Psoas muscle (tissue), 8 donors: ENCODE data around the gene GJA4. TPM values are rescaled to one million over a fixed set of nuclear protein-coding genes. Genes with fewer than 3 reads are reported as not detected.

Source experiments
- ATAC-seq, 4 donors: fragments of 200-7000 bp; cut with Tn5 transposase; one replicate each; pipeline ENCODE4 v1.9.1; 2020; ENCODE audit warnings: moderate library complexity in 3 of 4, mild to moderate bottlenecking in 2 of 4
- DNase-seq, 2 donors: peaks; one replicate each; pipeline ENCODE4 v3.0.0-alpha.2; 2020
- H3K27ac ChIP-seq: fragments of 200-600 bp; one replicate; pipeline ENCODE4 v1.8.0; 2022
- H3K27me3 ChIP-seq, 3 donors: fragments of 200-600 bp in 1 of 3; one replicate each; pipeline versions ENCODE4 v1.6.1 to v1.8.0; 2013 to 2022; ENCODE audit warnings: low read length in 2 of 3, mild to moderate bottlenecking in 2 of 3, moderate library complexity in 1 of 3; ENCODE audit not compliant: insufficient read depth in 3 of 3
- H3K36me3 ChIP-seq, 2 donors: fragments of 200-600 bp in 1 of 2; one replicate each; pipeline versions ENCODE4 v1.6.1 to v1.8.0; 2013 to 2022; ENCODE audit warnings: low read depth in 1 of 2, mild to moderate bottlenecking in 1 of 2, moderate library complexity in 1 of 2; ENCODE audit not compliant: insufficient read depth in 1 of 2
- H3K4me1 ChIP-seq: fragments of 200-600 bp; one replicate; pipeline ENCODE4 v1.8.0; 2022
- H3K4me3 ChIP-seq: fragments of 200-600 bp; one replicate; pipeline ENCODE4 v1.8.0; 2022; ENCODE audit warnings: mild to moderate bottlenecking
- H3K9me3 ChIP-seq: fragments of 200-600 bp; one replicate; pipeline ENCODE4 v1.8.0; 2022
- CTCF ChIP-seq: fragments of 200-600 bp; IDR thresholded peaks from one replicate; pipeline ENCODE4 v1.8.0; 2022; ENCODE audit warnings: antibody characterized with exemption
- WGBS, 3 donors: extraction: QIAGEN DNeasy Blood & Tissue Kit; methylation state at CpG; one replicate each; pipeline versions ENCODE4 v1.1.6 to v1.1.7; 2013; 5-methylcytosine and 5-hydroxymethylcytosine counted together
- intact Hi-C, 2 donors: fragments of 100-400 bp; cut with DNase I; formaldehyde crosslinking; loops; one replicate each; pipeline versions ENCODE4 v1.11.0 to v1.14.2; 2022
- polyA plus RNA-seq, 3 donors: library from polyadenylated mRNA; stranded (reverse); fragments of 200-250 nt; gene quantifications; one replicate each; pipeline ENCODE4 v1.2.3, GENCODE V29; 2013
- total RNA-seq, 4 donors: library from RNA; stranded (reverse); fragmentation: NEBNext Ultra II Directional in 2 of 4; extraction: Animal tissue kit (Norgen Biotek cat#: 25700) in 2 of 4; gene quantifications; one replicate each; pipeline versions ENCODE4 v1.2.1 to v1.2.4, GENCODE V29; 2021 to 2023
- donor health status: healthy with polysubstance abuse.
- donor health status: DM: no; HTN: no; CAD: no; lungs with moderate emphysema.
- donor health status: Bipolar disorder and iron deficiency.
- donor health status: healthy.
- donor health status: DM: yes; HTN: yes; CAD: no.
- donor health status: DM: no; HTN: no; CAD: no.
- donor health status: DM: no; HTN: no; CAD: no.
- donor health status: DM: yes; HTN: yes; CAD: no.

GJA4 gene
- total and polyA plus RNA-seq, 7 donors, result 9.1 to 19.7 (median 11.6) TPM

- no peak for DNase-seq
- intact Hi-C loops, result no loop called here
- H3K9me3 ChIP-seq, result no peaks in the 10 kb centered on the region
- H3K36me3 ChIP-seq, result no peaks in the 10 kb centered on the region
- peak overlapping the region; percentile 58 for H3K27ac ChIP-seq
- WGBS, 3 donors, result 38 to 52% (median 42%) methylated on average over 3 of the region's 3 CpGs
- no peak for TF ChIP-seq CTCF
- ATAC-seq, result no peak
- no peaks in the 10 kb centered on the region for H3K27me3 ChIP-seq
- no peak overlapping the region for H3K4me3 ChIP-seq
- peaks cover 17% of the 10 kb centered on the region for H3K4me1 ChIP-seq
Observed at GRCh38 chr1:34842073-34842472, 49.3 kb downstream of the GJA4 start.

- Histone ChIP-seq H3K9me3 (no peaks in the 10 kb centered on the region), H3K4me1 (peaks cover 17% of the 10 kb centered on the region), H3K27me3 (no peaks in the 10 kb centered on the region), H3K36me3 (no peaks in the 10 kb centered on the region), H3K4me3 (no peak overlapping the region), H3K27ac (peak overlapping the region; percentile 58)
- WGBS, 3 donors, result 71 to 80% (median 75%) methylated on average over 4 of the region's 4 CpGs
- peak in 1 of 4 donors; percentile 23 for ATAC-seq
- no peak for DNase-seq
- intact Hi-C loops, result no loop called here
- no peak for TF ChIP-seq CTCF
Observed at GRCh38 chr1:34842952-34843371, 50.2 kb downstream of the GJA4 start.

GRCh38 chr1:34843392-34844251 lies 50.8 kb downstream of the GJA4 start:
- no peaks in the 10 kb centered on the region for H3K36me3 ChIP-seq
- peaks cover 17% of the 10 kb centered on the region for H3K4me1 ChIP-seq
- TF ChIP-seq CTCF, result no peak
- ATAC-seq (no peak), DNase-seq (no peak)
- intact Hi-C loops, result no loop called here
- H3K27me3 ChIP-seq, result no peaks in the 10 kb centered on the region
- WGBS, 3 donors, result 59 to 70% (median 66%) methylated on average over 14 of the region's 14 CpGs
- H3K27ac ChIP-seq, result peak overlapping the region; percentile 58
- no peak overlapping the region for H3K4me3 ChIP-seq
- H3K9me3 ChIP-seq, result no peaks in the 10 kb centered on the region

- intact Hi-C loops, result no loop called here
- Histone ChIP-seq H3K9me3 (no peaks in the 10 kb centered on the region), H3K4me3 (no peak overlapping the region), H3K4me1 (peaks cover 17% of the 10 kb centered on the region), H3K36me3 (peaks cover 0 to 1% of the 10 kb centered on the region in 2 donors), H3K27me3 (no peaks in the 10 kb centered on the region), H3K27ac (peak overlapping the region; percentile 58)
- DNase-seq (no peak), ATAC-seq (no peak)
- WGBS, 3 donors, result 61 to 68% (median 63%) methylated on average over 4 of the region's 4 CpGs
- TF ChIP-seq CTCF, result no peak
Observed at GRCh38 chr1:34844252-34844634, 51.4 kb downstream of the GJA4 start.

Other genes with a start within 250 kb of the GJA4 start
- not detected for gene GJB5, start 38.0 kb upstream of the GJA4 start, total RNA-seq
- under 1 TPM in 1 of 3 donors, not detected in 2; 0.03 TPM for gene GJB5, start 38.0 kb upstream of the GJA4 start, polyA plus RNA-seq
- not detected for gene GJB4, start 33.3 kb upstream of the GJA4 start, total RNA-seq
- gene GJB4, start 33.3 kb upstream of the GJA4 start, polyA plus RNA-seq, result not detected
- not detected for gene GJB3, start 11.8 kb upstream of the GJA4 start, total RNA-seq
- under 1 TPM in 2 of 3 donors, not detected in 1; 0.03 TPM for gene GJB3, start 11.8 kb upstream of the GJA4 start, polyA plus RNA-seq
- gene SMIM12, start 66.8 kb downstream of the GJA4 start, total RNA-seq, result 10 to 100 TPM; 17.9 to 66.5 (median 45.8) TPM
- gene SMIM12, start 66.8 kb downstream of the GJA4 start, polyA plus RNA-seq, result 100 to 1,000 TPM in 2 of 3 donors, 10 to 100 TPM in 1; 59.2 to 140 (median 101) TPM
- gene DLGAP3, start 136.7 kb downstream of the GJA4 start, total RNA-seq, result under 1 TPM in 3 of 4 donors, not detected in 1; 0.08 to 0.44 (median 0.17) TPM
- gene DLGAP3, start 136.7 kb downstream of the GJA4 start, polyA plus RNA-seq, result under 1 TPM; 0.01 to 0.08 (median 0.03) TPM
- 1 to 10 TPM; 3.0 to 7.1 (median 4.3) TPM for gene TMEM35B, start 192.3 kb downstream of the GJA4 start, total RNA-seq
- 10 to 100 TPM in 1 of 3 donors, 1 to 10 TPM in 2; 5.7 to 13.2 (median 8.5) TPM for gene TMEM35B, start 192.3 kb downstream of the GJA4 start, polyA plus RNA-seq
- gene ZMYM6, start 238.9 kb downstream of the GJA4 start, total RNA-seq, result 1 to 10 TPM; 5.1 to 8.5 (median 7.4) TPM
- gene ZMYM6, start 238.9 kb downstream of the GJA4 start, polyA plus RNA-seq, result 1 to 10 TPM; 3.4 to 8.1 (median 4.4) TPM